Measurements from ENCODE around the gene UNC119.

Gene UNC119

DNA sequence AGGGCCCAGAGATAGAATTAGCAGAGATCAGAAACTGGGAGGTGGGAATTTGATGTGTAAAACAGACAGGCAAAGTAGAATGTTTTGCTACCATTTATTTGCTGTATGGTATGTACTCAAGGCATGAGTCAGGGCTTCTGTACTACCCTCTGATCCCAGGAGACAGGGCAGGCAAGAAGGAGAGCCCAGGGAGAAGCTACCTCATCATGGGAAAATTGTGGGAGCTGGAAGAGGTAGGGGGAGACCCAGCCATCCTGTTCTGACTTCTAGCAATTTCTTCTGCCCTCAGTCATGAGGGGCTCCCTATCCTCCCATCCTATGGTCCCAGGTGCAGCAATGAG is 20.6 kb upstream of the UNC119 start:
- no peak for DNase-seq (ENCODE audit: low spot score)

DNA sequence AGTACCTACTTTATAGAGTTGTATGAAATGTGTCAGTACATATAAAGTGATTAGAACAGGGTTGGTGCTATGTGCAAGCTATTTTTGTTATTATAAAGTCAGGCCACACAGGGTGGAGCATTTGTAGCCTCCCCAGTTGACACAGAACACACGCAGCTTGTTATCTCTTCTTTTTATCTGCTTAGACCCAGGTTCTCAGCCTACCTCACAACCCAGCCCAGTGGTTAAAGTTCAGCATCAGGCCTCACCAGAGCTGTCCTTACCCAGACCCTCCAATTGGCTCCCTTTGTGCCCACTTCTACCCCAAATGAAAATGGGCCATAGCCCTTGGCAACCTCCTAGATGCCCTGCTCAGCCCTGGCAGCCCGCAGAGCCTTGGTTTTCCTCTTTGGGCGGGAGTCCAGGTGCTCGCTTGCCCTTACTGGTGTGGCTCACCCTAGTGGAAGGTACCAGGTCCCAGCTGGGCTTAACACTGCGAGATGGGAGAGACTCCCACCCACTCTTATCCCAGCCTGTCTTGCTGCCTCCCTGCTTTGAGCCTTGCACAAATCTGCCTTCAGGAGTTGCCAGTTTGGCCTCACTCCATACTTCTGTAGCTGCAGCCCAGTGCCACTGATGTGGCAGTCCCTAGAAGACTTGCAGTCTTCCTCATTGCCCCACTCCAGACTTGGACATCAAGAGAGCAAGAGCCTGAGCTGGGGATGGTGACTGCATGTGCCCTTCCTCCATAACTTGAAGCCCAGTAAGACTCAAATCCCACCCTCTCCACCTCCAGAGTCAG is 20.0 kb upstream of the UNC119 start:
- no peak for DNase-seq (ENCODE audit: low spot score)

DNA sequence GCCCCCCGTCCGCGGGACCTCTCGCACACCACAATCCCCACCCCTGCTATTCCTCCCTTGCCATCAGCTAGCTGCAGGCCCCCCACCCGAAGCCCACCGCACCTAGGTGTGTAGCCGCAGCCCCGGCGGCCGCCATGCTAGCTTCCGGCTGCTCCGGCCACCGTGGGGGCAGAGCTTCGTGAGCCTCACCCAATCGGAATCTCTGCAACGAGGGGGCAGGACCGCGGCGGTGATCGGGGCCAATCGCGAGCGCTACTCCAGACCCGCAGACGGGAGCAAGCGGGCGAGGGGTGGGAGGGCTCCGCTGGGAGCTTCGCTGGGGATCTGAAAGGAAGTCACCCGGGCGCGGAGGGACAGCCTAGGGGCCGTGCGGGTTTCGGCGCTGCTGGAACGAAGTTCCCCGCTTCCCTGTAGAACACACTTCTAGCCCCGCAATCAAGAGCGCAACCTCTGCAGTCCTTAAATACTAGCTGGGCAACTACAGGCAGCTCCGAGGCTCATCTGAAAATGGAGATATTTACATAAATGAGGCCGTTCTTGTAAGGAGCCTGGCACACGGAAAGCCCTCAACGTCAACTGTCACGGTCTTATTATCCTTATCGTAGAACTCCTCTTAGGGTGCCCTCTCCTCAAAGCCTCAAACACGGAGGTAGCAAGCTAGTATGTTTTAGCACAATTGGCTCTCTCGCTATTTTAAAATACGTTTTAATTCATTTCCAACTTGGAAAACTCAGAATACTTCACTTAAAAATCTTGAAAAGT is 19.1 kb upstream of the UNC119 start, which contains the start of gene PIGS:
Gene PIGS, minus strand, starts transcription at position 164 of the 762 bp plus-strand sequence. Its CDS starts 28 bp downstream, at position 136.
- DNase-seq (ENCODE audit: low spot score) = peak; percentile 93

DNA sequence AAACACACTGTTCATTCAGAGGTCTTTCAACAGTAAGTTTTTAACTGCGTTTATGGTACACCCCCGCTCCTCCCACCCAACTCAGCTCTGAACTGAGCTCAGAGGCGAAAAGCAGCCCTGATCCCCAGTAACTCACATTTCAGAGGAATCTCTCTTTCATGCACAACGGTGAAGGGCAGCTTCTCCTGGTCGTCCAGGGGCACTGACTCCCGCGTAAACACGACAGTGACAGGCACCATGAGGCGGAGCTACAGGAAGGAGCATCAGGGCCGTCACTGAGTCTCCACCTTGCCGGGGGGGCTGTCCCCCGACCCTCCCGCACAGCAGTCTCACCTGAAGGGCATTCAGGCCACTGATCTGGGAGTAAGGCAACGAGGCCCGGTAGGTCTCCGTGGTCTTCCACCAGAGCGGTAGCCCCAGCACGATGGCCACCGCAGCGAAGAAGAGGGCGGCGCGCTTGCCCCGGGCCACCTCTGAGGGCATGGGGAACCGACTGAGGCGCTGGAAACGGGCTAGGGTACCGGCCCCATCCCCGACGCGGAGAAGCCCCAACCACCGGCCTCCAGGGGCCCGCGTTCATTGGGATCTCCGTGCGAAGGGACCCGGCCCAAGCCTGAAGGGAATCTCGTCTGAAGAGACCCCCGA is 18.4 kb upstream of the UNC119 start:
- peak; percentile 62 for DNase-seq (ENCODE audit: low spot score)

DNA sequence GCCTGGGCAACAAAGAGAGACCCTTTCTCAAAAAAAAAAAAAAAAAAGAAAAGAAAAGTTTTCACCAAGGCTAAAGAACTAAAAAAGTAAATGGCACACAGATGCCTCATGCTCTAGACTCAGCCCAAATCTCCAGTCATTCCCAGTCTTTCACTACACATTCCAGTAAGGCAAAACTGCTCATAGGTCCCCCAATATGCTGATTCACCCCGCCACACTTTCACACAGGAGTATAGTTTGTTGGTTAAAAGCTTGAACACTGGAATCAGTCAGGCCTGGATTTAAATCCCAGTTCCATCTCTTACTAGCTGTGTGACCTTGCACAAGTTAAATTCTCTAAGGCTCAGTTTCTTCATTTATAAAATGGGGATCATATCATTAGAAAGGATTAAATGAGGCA is 17.0 kb upstream of the UNC119 start:
- no peak for DNase-seq (ENCODE audit: low spot score)

DNA sequence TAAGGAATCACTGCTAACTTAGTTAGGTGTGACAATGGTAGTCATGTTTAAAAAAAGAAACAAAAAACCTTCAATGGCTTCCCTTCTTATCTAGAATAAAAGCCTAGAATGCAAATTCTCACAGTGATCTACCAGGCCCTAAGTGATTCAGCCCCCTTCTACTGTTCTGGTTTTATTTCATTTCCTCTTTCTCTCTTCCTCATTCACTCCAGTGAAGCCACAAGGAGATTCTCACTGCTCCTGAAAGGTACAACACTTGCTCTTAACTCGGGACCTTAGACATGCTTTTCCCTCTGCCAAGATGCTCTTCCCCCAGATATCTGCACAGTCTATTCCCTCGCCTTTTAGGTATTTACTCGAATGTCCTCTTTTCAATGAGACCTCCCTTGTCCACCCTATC is 15.2 kb upstream of the UNC119 start:
- no peak for DNase-seq (ENCODE audit: low spot score)

DNA sequence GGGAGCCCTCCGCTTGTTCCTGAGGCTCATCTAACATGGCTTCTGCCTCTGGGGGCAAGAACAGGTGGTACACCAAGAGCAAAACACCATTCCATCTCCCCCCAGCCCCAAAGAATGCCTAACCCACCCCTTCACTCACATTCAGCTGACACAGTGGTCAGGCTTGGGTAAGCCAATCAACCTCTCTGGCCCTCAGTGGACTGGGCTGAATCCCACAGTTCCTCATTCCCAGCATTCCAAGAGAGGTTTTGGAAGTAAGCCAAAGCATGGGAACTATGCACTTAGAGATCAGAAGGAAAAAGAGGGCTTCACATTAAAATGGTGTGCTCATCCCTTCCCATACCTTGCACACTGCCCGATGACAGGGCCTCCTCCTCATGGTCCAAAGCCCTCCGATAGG is 11.1 kb upstream of the UNC119 start:
- DNase-seq (ENCODE audit: low spot score) = peak; percentile 43

DNA sequence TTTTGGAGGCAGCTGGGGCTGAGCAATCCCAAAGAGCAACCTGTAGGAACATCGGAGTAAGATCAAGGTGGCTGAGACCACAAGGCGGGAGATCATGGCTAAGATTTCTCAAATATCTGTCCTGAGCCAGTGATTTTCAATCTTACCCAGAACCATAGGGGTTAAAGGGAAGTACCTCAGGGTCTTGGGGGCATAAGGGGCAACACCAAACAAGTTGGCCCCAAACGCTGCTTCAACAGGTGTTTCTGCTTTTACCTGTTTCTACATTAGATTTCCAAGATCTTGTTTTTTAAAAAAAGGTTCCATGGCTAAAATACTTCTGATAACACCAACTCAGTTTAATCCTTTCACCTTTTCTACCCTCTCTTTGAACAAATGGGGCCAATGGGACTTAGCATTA is 2.6 kb upstream of the UNC119 start:
- DNase-seq (ENCODE audit: low spot score) = no peak

DNA sequence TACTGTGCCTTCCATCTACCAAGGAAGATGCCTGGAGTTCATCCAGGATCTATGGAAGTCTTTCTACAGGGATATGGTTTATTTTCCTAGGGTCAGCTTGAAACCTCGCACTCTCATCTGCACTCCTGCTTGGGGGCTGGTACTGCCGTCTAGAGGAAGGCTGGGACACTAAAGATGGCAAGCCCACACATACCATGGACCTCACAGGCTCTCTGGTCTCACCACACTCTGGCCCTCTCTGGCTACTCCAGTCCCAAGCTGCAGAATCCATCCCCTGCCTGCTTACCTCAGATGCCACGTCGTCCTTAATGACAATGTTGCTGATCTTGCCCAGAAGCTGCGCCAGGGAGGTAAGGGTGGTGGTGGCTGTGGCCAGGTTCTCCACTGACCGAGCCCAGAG is 2.1 kb upstream of the UNC119 start:
- DNase-seq (ENCODE audit: low spot score) = peak; percentile 51

DNA sequence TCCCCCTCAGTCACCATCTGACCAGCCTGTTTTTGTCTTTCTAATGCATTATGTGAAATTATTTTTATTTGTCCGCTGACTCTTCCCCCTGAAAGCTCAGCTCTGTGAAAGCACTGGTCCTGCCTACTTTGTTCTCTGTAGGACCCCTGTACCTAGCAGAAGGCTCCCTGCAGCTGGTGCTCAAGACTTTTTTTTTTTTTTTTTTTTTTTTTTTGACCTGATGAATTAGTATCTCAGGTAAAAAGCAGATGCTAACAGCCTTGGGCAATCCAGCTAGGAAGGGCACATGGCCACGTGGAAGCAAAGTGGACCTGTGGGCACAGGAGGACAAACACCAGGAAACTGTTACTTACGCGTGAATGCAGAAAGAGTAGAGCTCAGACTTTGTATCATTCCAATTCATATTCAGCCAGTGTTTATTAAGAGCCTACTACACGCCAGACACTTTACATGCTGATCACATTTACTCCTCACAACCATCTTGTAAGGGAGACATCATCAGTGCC is 629 bp upstream of the UNC119 start:
- DNase-seq (ENCODE audit: low spot score) = no peak

DNA sequence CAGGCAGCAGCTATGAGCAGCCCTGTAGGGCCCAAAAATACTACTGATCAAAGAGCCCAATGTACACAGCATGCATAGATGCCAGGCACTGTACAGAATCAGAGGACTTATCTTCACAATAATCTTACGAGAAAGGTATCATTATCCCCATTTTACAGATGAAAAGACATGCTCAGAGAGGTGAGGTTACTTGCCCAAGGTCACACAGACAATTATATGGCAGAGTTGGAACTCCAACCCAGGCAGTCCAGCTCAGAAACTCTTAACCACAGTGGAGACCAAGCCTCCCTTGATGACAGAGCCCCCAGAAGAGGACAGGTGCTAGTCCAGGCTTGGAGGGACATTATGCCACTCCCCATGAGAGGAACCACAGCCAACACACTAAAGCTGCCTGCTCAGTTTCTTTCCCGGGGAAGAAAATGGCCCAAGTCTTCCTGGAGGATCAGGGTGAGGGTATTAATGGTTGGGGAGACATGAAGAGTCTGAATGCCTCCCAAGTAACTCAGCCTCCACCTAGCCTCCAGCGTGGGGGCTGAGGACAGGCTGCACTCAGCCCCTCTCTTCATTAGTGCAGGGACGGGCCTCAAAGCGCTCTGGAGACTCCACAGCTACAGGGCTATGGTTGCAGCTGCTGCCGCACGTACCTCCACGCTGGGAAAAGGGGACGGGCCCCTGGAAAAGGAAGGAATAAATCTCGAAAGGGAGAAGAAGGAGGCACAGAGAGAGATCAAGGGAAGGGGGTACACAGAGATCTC is 826 bp downstream of the UNC119 start:
- DNase-seq (ENCODE audit: low spot score) = no peak

DNA sequence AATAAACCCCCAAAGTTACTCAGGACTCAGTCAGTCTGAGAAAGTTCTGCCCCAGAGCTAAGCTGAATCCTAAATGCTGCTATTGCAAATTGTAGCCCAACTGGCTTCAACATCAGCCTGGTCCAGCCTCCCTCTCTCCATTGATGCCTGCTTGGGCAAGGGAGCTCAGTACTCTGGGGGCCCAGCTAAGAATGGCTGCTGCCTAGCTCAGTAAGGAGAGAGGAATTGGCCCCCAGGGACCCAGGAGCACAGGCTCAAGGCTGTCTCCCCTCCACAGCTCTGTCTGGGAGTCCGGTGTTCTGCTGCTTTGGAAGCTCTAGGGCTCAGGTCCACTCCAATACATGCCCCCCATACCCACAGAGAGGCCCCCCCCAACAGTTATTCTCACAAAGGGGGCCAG is 1.6 kb downstream of the UNC119 start:
- DNase-seq (ENCODE audit: low spot score) = no peak

DNA sequence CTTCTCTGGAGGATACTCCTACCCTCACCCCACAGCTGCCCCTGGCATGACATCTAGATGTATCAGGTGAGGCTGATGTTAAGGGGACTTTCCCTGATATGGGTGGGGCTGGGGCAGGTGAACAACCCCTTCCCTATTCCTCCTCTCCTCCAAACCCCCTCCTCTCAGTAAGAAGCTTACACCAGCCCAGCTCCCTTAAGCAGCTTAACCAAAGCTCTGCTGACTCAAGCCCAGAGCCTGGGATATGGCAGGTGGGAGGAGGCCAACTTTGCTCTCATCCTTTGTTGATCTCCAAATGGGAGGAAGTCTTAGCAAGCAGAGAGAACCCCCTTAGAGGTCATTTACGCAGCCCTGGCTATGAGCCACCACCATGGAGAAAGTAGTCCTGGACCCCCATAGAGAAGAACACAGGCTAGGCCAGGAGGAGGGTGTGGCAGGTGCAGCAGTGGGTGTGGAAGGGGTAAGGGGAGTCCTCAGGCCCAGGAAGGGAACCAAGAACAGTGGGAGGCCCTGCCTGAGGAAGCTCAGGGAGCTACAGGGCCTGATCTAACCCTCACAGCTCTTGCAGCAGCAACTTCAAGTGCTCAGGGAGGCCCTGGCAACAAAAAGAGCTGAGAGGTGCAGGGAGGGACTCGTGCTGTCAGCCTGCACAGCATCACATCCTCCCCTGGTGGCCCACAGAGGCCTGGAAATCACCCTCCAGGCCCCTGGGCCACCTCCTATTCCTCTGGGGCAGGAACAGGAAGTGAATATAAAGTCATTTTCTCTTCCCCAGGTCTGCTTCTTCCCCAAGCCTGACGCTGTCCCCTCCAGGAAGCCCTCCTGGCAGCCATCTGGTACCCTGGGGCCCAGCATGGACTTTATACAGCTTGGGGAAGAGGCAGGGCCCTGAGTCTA is 2.9 kb downstream of the UNC119 start:
- DNase-seq (ENCODE audit: low spot score) = no peak

DNA sequence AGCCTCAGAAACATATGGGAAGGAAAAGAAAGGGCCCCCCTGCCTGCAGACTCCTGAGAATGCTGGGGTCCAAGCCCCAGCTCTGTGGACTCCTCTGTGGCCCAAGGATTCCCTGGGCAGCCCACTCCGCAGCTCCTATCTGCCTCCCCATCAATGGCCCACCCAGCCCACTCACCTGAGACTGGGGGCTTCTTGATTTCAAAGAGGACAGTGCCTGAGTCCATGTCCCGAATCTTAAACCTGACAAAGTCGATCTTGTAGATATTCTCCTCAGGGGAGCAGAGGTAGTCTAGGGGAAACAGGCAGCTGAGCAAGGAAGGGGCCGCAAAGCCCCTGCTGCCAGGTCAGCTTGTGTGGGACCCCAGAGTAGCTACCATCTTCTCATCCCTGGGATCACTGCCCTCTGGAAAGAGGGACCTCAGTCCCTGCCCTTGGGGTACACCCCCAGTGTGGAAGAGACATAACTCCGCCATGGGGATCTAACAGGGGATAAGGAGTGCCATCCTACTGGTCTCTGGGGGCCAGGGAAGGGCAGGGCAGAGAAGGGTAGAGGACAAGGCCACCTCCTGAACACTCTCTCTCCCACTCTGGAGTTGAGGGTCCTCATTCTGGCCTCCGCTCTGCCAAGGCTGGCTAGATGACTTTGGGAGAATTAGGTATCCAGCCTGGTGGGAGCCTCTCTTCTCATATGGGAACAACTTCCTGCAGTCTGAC is 3.9 kb downstream of the UNC119 start:
- no peak for DNase-seq (ENCODE audit: low spot score)

DNA sequence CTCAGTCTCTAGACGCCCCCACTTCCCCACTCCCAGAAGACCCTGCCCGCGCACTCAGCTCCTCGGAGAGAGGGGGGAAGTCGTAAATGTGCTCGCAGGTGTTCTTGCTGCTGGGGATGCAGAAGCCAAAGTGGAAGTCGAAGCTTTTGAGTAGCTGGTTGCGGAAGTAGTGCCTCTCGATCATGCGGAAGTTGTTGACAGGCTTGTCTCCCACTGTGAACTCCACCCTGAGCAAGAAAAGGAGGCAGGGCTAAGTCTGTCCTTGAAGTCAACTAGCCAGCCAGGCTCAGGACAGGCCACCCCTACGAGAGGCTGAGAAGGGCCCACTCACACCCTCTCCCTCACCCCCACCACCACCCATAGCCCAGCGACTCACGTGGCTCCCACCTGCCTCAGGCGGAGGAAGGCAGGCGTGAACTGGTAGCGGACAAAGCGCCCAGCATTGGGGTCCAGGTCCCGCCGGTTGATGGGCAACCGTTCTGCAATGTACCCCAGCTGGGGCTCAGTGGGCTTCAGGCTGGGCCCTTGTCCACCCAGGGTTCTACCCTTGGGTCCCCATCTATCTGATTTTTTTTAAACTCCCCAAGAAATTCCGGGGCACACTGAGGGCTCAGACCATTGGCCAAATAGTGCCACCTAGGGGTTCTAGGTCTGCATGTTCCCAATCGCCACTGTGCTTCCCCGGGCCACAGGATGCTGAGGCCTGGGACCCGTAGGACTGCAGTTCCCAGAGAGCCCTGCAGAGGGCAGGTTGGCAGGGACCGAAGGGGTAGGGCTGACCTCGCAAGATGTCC is 4.6 kb downstream of the UNC119 start:
- DNase-seq (ENCODE audit: low spot score) = peak; percentile 63

DNA sequence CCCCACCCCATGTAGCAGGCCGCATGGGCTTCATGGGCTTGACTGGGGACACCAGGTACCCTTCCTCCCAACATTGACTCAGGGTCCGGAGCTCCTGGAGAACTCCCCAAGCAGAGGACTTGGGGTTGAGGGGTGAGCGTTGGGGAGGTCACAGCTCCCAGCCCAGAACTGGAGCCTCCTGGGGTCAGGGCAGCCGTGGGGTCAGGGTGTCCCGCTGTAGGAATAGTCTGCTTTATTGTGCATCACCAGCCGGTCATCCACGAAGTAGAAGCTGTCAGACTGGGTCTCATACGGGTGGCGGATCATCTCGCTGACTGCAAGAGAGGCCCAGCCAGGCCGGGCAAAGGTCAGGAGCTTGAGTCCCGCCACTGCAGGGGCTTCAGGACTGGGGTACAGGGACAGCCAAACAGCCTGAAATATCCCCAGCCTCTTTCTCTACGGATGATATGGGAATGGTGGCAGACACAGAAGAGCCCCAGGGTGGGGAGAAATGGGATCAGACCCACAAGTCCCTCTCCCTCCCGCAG is 5.3 kb downstream of the UNC119 start:
- DNase-seq (ENCODE audit: low spot score) = no peak

DNA sequence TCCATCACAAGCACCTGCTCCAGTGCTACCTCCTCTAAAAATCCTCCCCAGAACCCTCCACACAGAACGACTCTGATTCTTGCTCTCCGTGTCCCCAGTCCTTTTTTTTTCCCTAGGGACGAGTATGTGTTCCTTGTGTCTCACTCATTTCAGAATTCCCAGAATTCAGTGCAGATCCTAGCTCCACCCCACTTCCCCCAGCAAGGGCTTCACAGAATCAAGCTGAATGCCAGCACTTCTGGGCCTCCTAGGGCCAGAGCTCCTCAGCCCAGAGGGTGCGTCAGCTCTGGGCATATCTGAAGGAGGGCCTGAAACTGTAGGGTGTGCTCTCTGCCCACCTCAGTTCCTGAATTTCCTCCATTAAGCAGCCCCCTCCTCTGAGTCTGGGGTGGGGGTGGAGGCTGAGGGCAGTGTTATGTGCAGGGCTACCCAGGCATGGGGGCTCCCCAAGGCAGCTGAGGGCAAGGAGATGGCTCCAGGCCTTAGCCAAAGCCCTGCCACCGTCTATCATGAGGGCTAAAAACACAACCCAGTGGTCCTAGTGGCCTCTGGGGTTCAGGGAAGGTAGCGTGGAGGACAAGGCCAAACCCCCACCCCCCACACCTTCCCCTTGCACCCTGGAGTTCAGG is 6.5 kb downstream of the UNC119 start:
- no peak for DNase-seq (ENCODE audit: low spot score)

DNA sequence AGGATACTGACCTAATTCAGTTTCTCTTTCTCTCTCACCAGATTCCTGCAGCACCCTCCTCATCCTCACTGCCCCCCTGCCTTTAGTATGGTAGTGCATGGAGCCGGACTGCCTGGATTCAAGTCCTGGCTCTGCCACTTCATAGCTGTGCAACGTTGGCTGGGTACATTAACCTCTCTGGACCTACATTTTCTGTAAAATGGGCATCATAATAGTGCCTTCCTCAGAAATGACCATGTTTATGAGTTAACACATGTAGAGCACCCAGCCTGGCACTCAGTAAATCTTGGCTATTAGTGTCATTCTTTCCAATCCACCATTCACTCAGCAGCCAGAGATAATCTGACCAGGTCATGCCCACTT is 7.3 kb downstream of the UNC119 start:
- DNase-seq (ENCODE audit: low spot score) = no peak

Measured in SW480 (cell line).